ENCODE data around the gene MFN1.

DNA sequence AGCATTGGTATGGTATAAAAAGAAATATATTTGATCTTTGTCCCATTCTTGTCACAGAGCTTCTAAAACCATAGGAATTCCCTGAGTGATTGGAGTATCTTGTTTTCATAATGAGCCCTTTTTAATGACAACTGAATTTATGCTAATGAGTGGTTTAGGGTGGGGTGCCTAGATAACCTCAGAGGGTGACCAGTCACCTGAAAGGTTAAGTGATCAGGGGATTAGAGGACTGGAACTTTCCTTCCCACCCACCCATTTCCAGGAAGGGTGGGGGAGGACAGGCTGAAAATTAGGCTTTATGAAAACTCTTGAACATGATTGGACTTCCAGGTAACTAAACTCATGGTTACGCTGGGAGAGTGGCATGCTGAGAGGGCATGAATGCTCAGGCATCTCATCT is 8.5 kb downstream of the MFN1 start:
- TF ChIP-seq, protein P1, sequence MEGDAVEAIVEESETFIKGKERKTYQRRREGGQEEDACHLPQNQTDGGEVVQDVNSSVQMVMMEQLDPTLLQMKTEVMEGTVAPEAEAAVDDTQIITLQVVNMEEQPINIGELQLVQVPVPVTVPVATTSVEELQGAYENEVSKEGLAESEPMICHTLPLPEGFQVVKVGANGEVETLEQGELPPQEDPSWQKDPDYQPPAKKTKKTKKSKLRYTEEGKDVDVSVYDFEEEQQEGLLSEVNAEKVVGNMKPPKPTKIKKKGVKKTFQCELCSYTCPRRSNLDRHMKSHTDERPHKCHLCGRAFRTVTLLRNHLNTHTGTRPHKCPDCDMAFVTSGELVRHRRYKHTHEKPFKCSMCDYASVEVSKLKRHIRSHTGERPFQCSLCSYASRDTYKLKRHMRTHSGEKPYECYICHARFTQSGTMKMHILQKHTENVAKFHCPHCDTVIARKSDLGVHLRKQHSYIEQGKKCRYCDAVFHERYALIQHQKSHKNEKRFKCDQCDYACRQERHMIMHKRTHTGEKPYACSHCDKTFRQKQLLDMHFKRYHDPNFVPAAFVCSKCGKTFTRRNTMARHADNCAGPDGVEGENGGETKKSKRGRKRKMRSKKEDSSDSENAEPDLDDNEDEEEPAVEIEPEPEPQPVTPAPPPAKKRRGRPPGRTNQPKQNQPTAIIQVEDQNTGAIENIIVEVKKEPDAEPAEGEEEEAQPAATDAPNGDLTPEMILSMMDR (IDR thresholded peaks at IDR 0.05) = no peak
- no peak for TF ChIP-seq ZFX (IDR thresholded peaks at IDR 0.05; ENCODE audit: borderline replicate concordance)
